Epithelial cell of esophagus (primary cell): ENCODE data around the gene RNF208.

Experiments used
- DNase-seq: peaks from one replicate; pipeline ENCODE4 v3.0.0; 2010; ENCODE audit warnings: low read depth
- H3K4me3 ChIP-seq: 2 replicates; pipeline ENCODE4 v1.5.1; 2011; ENCODE audit warnings: mild to moderate bottlenecking, low read length, control low read depth
- CTCF ChIP-seq: IDR thresholded peaks from 2 replicates; pipeline ENCODE4 v1.5.1; 2011; ENCODE audit warnings: low read depth, mild to moderate bottlenecking, low read length, control low read depth, inconsistent platforms; ENCODE audit not compliant: insufficient read depth; ENCODE audit errors: missing control alignments

RNF208 gene

GRCh38 chr9:137186385-137186784, 35.7 kb downstream of the RNF208 start:
- no peak overlapping the region for H3K4me3 ChIP-seq
- DNase-seq: no peak
- no peak for TF ChIP-seq CTCF

DNA sequence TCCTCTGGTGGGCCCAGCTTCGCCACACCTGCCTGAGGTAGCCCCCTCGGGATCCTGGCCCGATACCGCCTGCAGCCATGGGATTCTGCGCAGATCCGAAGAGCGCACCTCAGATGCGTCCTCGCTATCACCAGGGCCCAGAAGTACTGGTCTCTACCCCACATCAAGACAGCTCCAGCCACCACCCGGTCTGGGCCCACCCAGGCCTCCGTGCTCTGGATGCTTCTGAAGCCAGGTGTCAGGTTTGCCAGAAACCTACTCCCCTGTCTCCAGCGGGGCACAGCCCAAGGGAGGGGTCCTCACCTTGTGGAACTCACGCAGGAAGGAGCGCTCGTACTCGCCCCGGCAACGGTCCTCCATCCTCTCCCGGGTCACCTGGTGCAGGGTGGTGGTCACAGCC, 36.1 kb downstream of the RNF208 start:
- no peak for DNase-seq
- no peak for TF ChIP-seq CTCF
- no peak overlapping the region for H3K4me3 ChIP-seq

- no peak for TF ChIP-seq CTCF
- H3K4me3 ChIP-seq: no peak overlapping the region
- DNase-seq: no peak
These were observed 37.0 kb downstream of the RNF208 start for GRCh38 chr9:137184881-137185660.

GRCh38 chr9:137183980-137184595, 38.0 kb downstream of the RNF208 start:
- no peak for DNase-seq
- H3K4me3 ChIP-seq: no peak overlapping the region
- no peak for TF ChIP-seq CTCF

- TF ChIP-seq CTCF: no peak
- DNase-seq: no peak
- H3K4me3 ChIP-seq: no peak overlapping the region
These were observed 39.2 kb downstream of the RNF208 start for GRCh38 chr9:137182836-137183235.

GRCh38 chr9:137181680-137182079, 40.4 kb downstream of the RNF208 start:
- TF ChIP-seq CTCF: no peak
- DNase-seq: no peak
- H3K4me3 ChIP-seq: no peak overlapping the region
